Natural killer cell (primary cell): ENCODE results near the gene SLC27A6. TPM values are rescaled to one million over a fixed set of nuclear protein-coding genes. Genes with fewer than 3 reads are reported as not detected.

Experiments
- ATAC-seq, 3 donors: fragments of 150-1000 bp in 2 of 3; fragments of 200-7000 bp in 1 of 3; cut with Tn5 transposase; 1 replicate in 1 of 3; 2 replicates in 2 of 3; pipeline ENCODE4 v1.10.0; 2021; ENCODE audit warnings: mild to moderate bottlenecking in 2 of 3, moderate library complexity in 2 of 3
- DNase-seq, 2 donors: peaks; one replicate each; pipeline versions ENCODE4 v3.0.0 to v3.0.0-alpha.2; 2013 to 2021; ENCODE audit warnings: mixed read lengths in 1 of 2
- H3K27ac ChIP-seq: one replicate; pipeline ENCODE4 v1.5.1; 2013; ENCODE audit warnings: mild to moderate bottlenecking, low read length
- H3K27me3 ChIP-seq: one replicate; pipeline ENCODE4 v1.6.1; 2013; ENCODE audit warnings: low read length; ENCODE audit not compliant: control insufficient read depth, insufficient read depth
- H3K36me3 ChIP-seq: one replicate; pipeline ENCODE4 v1.6.1; 2013; ENCODE audit warnings: low read length; ENCODE audit not compliant: control insufficient read depth, insufficient read depth
- H3K4me1 ChIP-seq: one replicate; pipeline ENCODE4 v1.6.1; 2013; ENCODE audit warnings: low read length; ENCODE audit not compliant: control insufficient read depth, insufficient read depth
- H3K4me3 ChIP-seq: one replicate; pipeline ENCODE4 v1.5.1; 2013; ENCODE audit warnings: low read length
- H3K9me3 ChIP-seq: one replicate; pipeline ENCODE4 v1.6.1; 2013; ENCODE audit warnings: low read length; ENCODE audit not compliant: control insufficient read depth, insufficient read depth
- H3K27ac Mint-ChIP-seq, 2 donors: one replicate each; pipeline ENCODE4 v1.8.0; 2022; ENCODE audit warnings: mild to moderate bottlenecking in 2 of 2, mixed read lengths in 2 of 2, moderate library complexity in 1 of 2
- H3K27me3 Mint-ChIP-seq, 2 donors: one replicate each; pipeline ENCODE4 v1.8.0; 2022; ENCODE audit warnings: low read depth in 2 of 2, mixed read lengths in 2 of 2
- H3K36me3 Mint-ChIP-seq: one replicate; pipeline ENCODE4 v1.8.0; 2022; ENCODE audit warnings: mixed read lengths
- H3K4me1 Mint-ChIP-seq, 2 donors: one replicate each; pipeline ENCODE4 v1.8.0; 2022; ENCODE audit warnings: mixed read lengths in 2 of 2
- H3K4me3 Mint-ChIP-seq: one replicate; pipeline ENCODE4 v1.8.0; 2022; ENCODE audit warnings: mild to moderate bottlenecking, moderate library complexity, mixed read lengths
- H3K9me3 Mint-ChIP-seq, 2 donors: one replicate each; pipeline ENCODE4 v1.8.0; 2022; ENCODE audit warnings: mixed read lengths in 2 of 2
- CTCF ChIP-seq: fragments of 200-600 bp; IDR thresholded peaks from one replicate; pipeline ENCODE4 v1.8.0; 2022; ENCODE audit warnings: antibody characterized with exemption
- WGBS: methylation state at CpG from one replicate; pipeline ENCODE4 v1.1.7; 2013; ENCODE audit warnings: missing lambda C conversion rate; ENCODE audit not compliant: insufficient coverage; 5-methylcytosine and 5-hydroxymethylcytosine counted together
- intact Hi-C: fragments of 100-400 bp; cut with micrococcal nuclease; formaldehyde crosslinking; loops from one replicate; pipeline ENCODE4 v1.14.2; 2022
- total RNA-seq, 4 donors: library from RNA; stranded (reverse); fragments of 120-200 nt in 1 of 4; gene quantifications; one replicate each; pipeline versions ENCODE4 v1.2.3 to v1.2.4, GENCODE V29; 2013 to 2022

The SLC27A6 gene
- total RNA-seq, 3 donors from 2014 or later (not counting 1 experiment from before 2014, with no cell fraction given): not detected

- Histone ChIP-seq H3K9me3 (no peaks in the 10 kb centered on the region), H3K27ac (no peak overlapping the region), H3K4me1 (peaks cover 4% of the 10 kb centered on the region), H3K4me3 (no peak overlapping the region), H3K36me3 (no peaks in the 10 kb centered on the region), H3K27me3 (peaks cover 2% of the 10 kb centered on the region)
- 72% methylated on average over 24 of the region's 24 CpGs for WGBS
- Mint-ChIP-seq H3K4me3 (no peak overlapping the region), H3K27me3 (peaks cover 0 to 5% of the 10 kb centered on the region in 2 donors), H3K9me3 (peaks cover 2 to 15% of the 10 kb centered on the region in 2 donors), H3K27ac (no peak overlapping the region), H3K4me1 (no peaks in the 10 kb centered on the region), H3K36me3 (no peaks in the 10 kb centered on the region)
- no peak for ATAC-seq
- intact Hi-C loops: no loop called here
- TF ChIP-seq CTCF: no peak
- no peak for DNase-seq
Observed at GRCh38 chr5:128965638-128966302, 482 bp downstream of the SLC27A6 start.

GRCh38 chr5:128966375-128966774, 1.1 kb downstream of the SLC27A6 start:
- ATAC-seq: no peak
- Mint-ChIP-seq H3K36me3 (no peaks in the 10 kb centered on the region), H3K27ac (no peak overlapping the region), H3K9me3 (peaks cover under 1 to 17% of the 10 kb centered on the region in 2 donors), H3K27me3 (peaks cover 0 to 5% of the 10 kb centered on the region in 2 donors), H3K4me1 (no peaks in the 10 kb centered on the region), H3K4me3 (no peak overlapping the region)
- H3K4me3 ChIP-seq: no peak overlapping the region
- WGBS: 98% methylated on average over 10 of the region's 12 CpGs
- no peak overlapping the region for H3K27ac ChIP-seq
- TF ChIP-seq CTCF: no peak
- H3K9me3 ChIP-seq: no peaks in the 10 kb centered on the region
- no peaks in the 10 kb centered on the region for H3K36me3 ChIP-seq
- no peak for DNase-seq
- intact Hi-C loops: no loop called here
- peaks cover 4% of the 10 kb centered on the region for H3K4me1 ChIP-seq
- peaks cover 2% of the 10 kb centered on the region for H3K27me3 ChIP-seq

- 93% methylated on average over 2 of the region's 3 CpGs for WGBS
- Histone ChIP-seq H3K9me3 (no peaks in the 10 kb centered on the region), H3K4me1 (peaks cover 4% of the 10 kb centered on the region), H3K36me3 (no peaks in the 10 kb centered on the region), H3K4me3 (no peak overlapping the region), H3K27ac (no peak overlapping the region), H3K27me3 (peaks cover 2% of the 10 kb centered on the region)
- intact Hi-C loops: no loop called here
- Mint-ChIP-seq H3K9me3 (peaks cover 0 to 19% of the 10 kb centered on the region in 2 donors), H3K27ac (no peak overlapping the region), H3K27me3 (peaks cover 0 to 5% of the 10 kb centered on the region in 2 donors), H3K36me3 (no peaks in the 10 kb centered on the region), H3K4me1 (no peaks in the 10 kb centered on the region), H3K4me3 (no peak overlapping the region)
- TF ChIP-seq CTCF: no peak
- DNase-seq (no peak), ATAC-seq (no peak)
Observed at GRCh38 chr5:128966846-128967245, 1.6 kb downstream of the SLC27A6 start.

- Mint-ChIP-seq H3K36me3 (no peaks in the 10 kb centered on the region), H3K27ac (no peak overlapping the region), H3K4me1 (no peaks in the 10 kb centered on the region), H3K9me3 (peaks cover 6 to 24% of the 10 kb centered on the region in 2 donors), H3K27me3 (no peaks in the 10 kb centered on the region), H3K4me3 (no peak overlapping the region)
- ATAC-seq: no peak
- DNase-seq: no peak
- Histone ChIP-seq H3K36me3 (no peaks in the 10 kb centered on the region), H3K4me3 (no peak overlapping the region), H3K9me3 (no peaks in the 10 kb centered on the region), H3K27me3 (peaks cover 2% of the 10 kb centered on the region), H3K4me1 (no peaks in the 10 kb centered on the region), H3K27ac (no peak overlapping the region)
- WGBS: 89% methylated on average over 9 of the region's 9 CpGs
- TF ChIP-seq CTCF: no peak
- intact Hi-C loops: no loop called here
Observed at GRCh38 chr5:128973244-128973643, 8.0 kb downstream of the SLC27A6 start.
